ENCODE results near the gene PPP1R9B. TPM values are rescaled to one million over a fixed set of nuclear protein-coding genes. Genes with fewer than 3 reads are reported as not detected.

The PPP1R9B gene
- total RNA-seq, 1 experiment from 2014 or later: 23.0 TPM

DNA sequence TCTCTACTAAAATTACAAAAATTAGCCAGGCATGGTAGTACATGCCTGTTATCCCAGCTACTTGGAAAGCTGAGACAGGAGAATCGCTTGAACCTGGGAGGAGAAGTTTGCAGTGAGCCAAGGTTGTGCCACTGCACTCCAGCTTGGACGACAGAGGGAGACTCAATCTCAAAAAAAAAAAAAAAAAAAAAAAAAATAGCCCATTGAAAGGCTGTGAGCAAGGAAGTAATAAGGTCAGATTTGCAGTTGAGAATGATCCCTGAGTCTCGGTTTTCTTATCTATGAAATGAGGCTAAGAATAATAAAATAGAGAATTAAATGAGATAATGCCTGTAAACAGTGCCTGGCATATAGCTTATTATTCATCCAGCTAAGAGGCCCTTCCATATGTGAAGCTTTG is 56.7 kb downstream of the PPP1R9B start:
- H3K27ac Mint-ChIP-seq: no peak overlapping the region
- TF ChIP-seq CTCF (conservative IDR thresholded peaks at IDR 0.05): no peak
- no peak overlapping the region for H3T11ph ChIP-seq (ENCODE audit: low read length)
- no peak overlapping the region for H2AK5ac ChIP-seq (ENCODE audit: insufficient read length, low read length)
- no peak overlapping the region for H2BK20ac ChIP-seq (ENCODE audit: low read depth, low read length, poor library complexity, severe bottlenecking)
- no CpG with 5 or more reads among the region's 3 CpGs for WGBS (ENCODE audit: extremely low coverage, insufficient read length, low lambda C conversion rate)
- no peak overlapping the region for H4K8ac ChIP-seq (replicated peaks; ENCODE audit: insufficient read length, low read depth, low read length)
- no peak overlapping the region for H2BK5ac ChIP-seq (ENCODE audit: insufficient read length, low read length)
- no peak overlapping the region for H2BK12ac ChIP-seq (ENCODE audit: insufficient read length, low read depth, low read length)
- peaks cover 14 to 22% of the 10 kb centered on the region in 2 experiments for H3K4me1 Mint-ChIP-seq
- no peak overlapping the region for H4K91ac ChIP-seq (ENCODE audit: insufficient read length, low read depth, low read length)
- peak overlapping the region in 1 of 2 experiments; percentile 25; a peak in 1 of 5 replicates for H3K4me3 Mint-ChIP-seq
- no peak overlapping the region for H2BK120ac ChIP-seq (ENCODE audit: low read depth, low read length, poor library complexity, severe bottlenecking)
- peaks cover 2% of the 10 kb centered on the region; the same call in 1 of the 2 replicates for H3K27me3 Mint-ChIP-seq (ENCODE audit: low read depth)
- H3K23ac ChIP-seq (ENCODE audit: insufficient read length, low read depth, low read length): no peak overlapping the region
- H4K20me1 ChIP-seq (ENCODE audit: control insufficient read depth, insufficient read depth, insufficient read length): no peaks in the 10 kb centered on the region
- H3K79me2 ChIP-seq (ENCODE audit: insufficient read depth, low read length): no peaks in the 10 kb centered on the region
- H2BK15ac ChIP-seq (ENCODE audit: low read depth, low read length): no peak overlapping the region
- no peak overlapping the region for H3K27ac ChIP-seq (ENCODE audit: insufficient read length, low read depth, low read length)
- H3K27me3 ChIP-seq (ENCODE audit: insufficient read depth, low read length): no peaks in the 10 kb centered on the region
- H3K23me2 ChIP-seq (ENCODE audit: insufficient read length, low read depth, low read length, poor library complexity, severe bottlenecking): peaks cover 12% of the 10 kb centered on the region
- H3K9ac ChIP-seq (ENCODE audit: extremely low read depth, insufficient read length, low read length): no peak overlapping the region
- H2AFZ ChIP-seq (ENCODE audit: low read length): no peak overlapping the region
- H3K4me1 ChIP-seq (ENCODE audit: insufficient read depth, low read length): no peaks in the 10 kb centered on the region
- H3K36me3 Mint-ChIP-seq (ENCODE audit: insufficient read depth in 1 of 3, low read depth in 3 of 3): peaks cover 0 to 8% (median 0%) of the 10 kb centered on the region in 3 experiments; a peak in 4 of 7 replicates
- H3K79me1 ChIP-seq (ENCODE audit: insufficient read depth, low read depth, low read length, poor library complexity, severe bottlenecking): no peaks in the 10 kb centered on the region
- no peak overlapping the region for H3K4ac ChIP-seq (ENCODE audit: low read depth, low read length)
- H3K18ac ChIP-seq (ENCODE audit: insufficient read length, low read depth, low read length): no peak overlapping the region
- no peak overlapping the region for H3K14ac ChIP-seq (ENCODE audit: insufficient read depth, low read length)
- no peaks in the 10 kb centered on the region for H3K9me3 ChIP-seq (ENCODE audit: control insufficient read depth, low read depth, low read length)
- DNase-seq: no peak
- no peak overlapping the region for H3K56ac ChIP-seq (ENCODE audit: insufficient read length, low read depth, low read length)
- H3K9me3 Mint-ChIP-seq: no peaks in the 10 kb centered on the region
- H4K5ac ChIP-seq (ENCODE audit: insufficient read length, low read depth, low read length): no peak overlapping the region
- peak overlapping the region; percentile 89 for H3K4me2 ChIP-seq (ENCODE audit: insufficient read depth, insufficient read length, low read length)
